Right lobe of liver (tissue), 4 donors: ENCODE results near the gene NXPE4.
"Not testable (repeated sequence)": the region's sequence is repeated elsewhere in the genome, so short reads cannot be mapped to it uniquely, and the experiment has no call there.

Experiments used
- CTCF ChIP-seq, 4 donors: fragments of 200-600 bp in 3 of 4; fragments of 450-650 bp in 1 of 4; IDR thresholded peaks; one replicate each; pipeline versions ENCODE4 v1.5.1 to v1.8.0; 2016 to 2022; ENCODE audit warnings: antibody characterized with exemption in 4 of 4, mild to moderate bottlenecking in 2 of 4
- POLR2A ChIP-seq: fragments of 450-650 bp; IDR thresholded peaks from one replicate; pipeline ENCODE4 v1.6.1; 2017; ENCODE audit warnings: antibody characterized with exemption, mild to moderate bottlenecking
- donor health status: DM: no; HTN: no; CAD: no.
- donor health status: DM: no; HTN: no; CAD: no.
- donor health status: DM: no; HTN: yes; CAD: no.

GRCh38 chr11:114606802-114607075 is 11.2 kb upstream of the NXPE4 start:
- TF ChIP-seq CTCF (IDR thresholded peaks at IDR 0.05); POLR2A: not testable (repeated sequence)
